ENCODE measurements around the gene MFSD1. TPM values are rescaled to one million over a fixed set of nuclear protein-coding genes. Genes with fewer than 3 reads are reported as not detected.

The MFSD1 gene
- total and polyA plus RNA-seq, 7 donors = 25.2 to 58.5 (median 54.1) TPM

DNA sequence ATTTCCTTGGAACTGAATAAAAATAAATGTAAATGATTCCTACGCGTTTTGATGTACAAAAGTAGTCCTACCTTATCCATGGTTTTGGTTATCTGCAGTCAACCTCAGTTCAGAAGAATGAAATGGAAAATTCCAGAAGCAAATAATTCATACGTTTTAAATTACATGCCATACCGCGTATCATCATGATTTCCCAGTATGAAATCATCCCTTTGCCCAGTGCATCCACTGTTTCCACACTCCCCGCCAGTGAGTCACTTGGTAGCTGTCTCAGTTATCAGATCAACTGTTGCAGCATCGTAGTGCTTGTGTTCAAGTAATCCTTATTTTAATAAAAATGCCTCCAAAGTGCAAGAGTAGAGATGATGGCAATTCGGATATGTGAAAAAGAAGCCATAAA, 9.1 kb upstream of the MFSD1 start:
- Histone ChIP-seq H3K27me3 (no peaks in the 10 kb centered on the region), H3K9me3 (no peaks in the 10 kb centered on the region), H3K36me3 (no peaks in the 10 kb centered on the region), H3K4me1 (peaks cover 0 to 6% (median 2%) of the 10 kb centered on the region in 4 donors), H3K27ac (no peak overlapping the region), H3K4me3 (no peak overlapping the region)
- no peak for DNase-seq
- 77 to 81% methylated on average over 8 of the region's 8 CpGs for WGBS, 2 donors
- TF ChIP-seq POLR2A (IDR thresholded peaks at IDR 0.05) = no peak
- no peak for TF ChIP-seq POLR2AphosphoS5 (IDR thresholded peaks at IDR 0.05)
- no peak for TF ChIP-seq EP300 (IDR thresholded peaks at IDR 0.05)
- TF ChIP-seq, protein P1, sequence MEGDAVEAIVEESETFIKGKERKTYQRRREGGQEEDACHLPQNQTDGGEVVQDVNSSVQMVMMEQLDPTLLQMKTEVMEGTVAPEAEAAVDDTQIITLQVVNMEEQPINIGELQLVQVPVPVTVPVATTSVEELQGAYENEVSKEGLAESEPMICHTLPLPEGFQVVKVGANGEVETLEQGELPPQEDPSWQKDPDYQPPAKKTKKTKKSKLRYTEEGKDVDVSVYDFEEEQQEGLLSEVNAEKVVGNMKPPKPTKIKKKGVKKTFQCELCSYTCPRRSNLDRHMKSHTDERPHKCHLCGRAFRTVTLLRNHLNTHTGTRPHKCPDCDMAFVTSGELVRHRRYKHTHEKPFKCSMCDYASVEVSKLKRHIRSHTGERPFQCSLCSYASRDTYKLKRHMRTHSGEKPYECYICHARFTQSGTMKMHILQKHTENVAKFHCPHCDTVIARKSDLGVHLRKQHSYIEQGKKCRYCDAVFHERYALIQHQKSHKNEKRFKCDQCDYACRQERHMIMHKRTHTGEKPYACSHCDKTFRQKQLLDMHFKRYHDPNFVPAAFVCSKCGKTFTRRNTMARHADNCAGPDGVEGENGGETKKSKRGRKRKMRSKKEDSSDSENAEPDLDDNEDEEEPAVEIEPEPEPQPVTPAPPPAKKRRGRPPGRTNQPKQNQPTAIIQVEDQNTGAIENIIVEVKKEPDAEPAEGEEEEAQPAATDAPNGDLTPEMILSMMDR (IDR thresholded peaks at IDR 0.05) = no peak
- intact Hi-C loops (cut with DNase I) = loop anchor here (5.0 kb wide), 1 partner anchor 135 kb away; no protein-coding TSS in a partner anchor

DNA sequence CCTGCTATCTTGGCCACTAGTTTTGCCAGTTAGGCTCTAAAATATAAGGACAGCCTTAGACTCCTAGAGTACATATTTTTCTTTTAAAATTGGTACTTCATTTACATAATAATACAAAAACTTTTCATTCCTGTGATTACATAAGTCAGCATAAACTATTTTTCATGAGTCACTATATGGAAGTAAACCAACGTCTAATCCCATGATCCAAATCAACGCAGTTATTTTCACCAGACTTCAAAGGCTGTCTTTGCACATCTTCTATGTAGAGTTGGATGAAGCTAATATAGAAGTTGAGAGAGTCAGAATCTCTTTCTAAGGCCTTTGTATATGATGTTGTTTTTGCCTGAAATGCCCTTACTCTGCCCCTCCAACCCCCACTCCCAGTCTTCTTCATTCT, 7.6 kb upstream of the MFSD1 start:
- Histone ChIP-seq H3K9me3 (no peaks in the 10 kb centered on the region), H3K27ac (no peak overlapping the region), H3K27me3 (no peaks in the 10 kb centered on the region), H3K4me3 (no peak overlapping the region), H3K4me1 (peaks cover 0 to 6% (median 2%) of the 10 kb centered on the region in 4 donors), H3K36me3 (no peaks in the 10 kb centered on the region)
- DNase-seq = no peak
- 95 to 98% methylated on average over 2 of the region's 2 CpGs for WGBS, 2 donors
- TF ChIP-seq EP300 (IDR thresholded peaks at IDR 0.05) (no peak), POLR2AphosphoS5 (IDR thresholded peaks at IDR 0.05) (no peak), POLR2A (IDR thresholded peaks at IDR 0.05) (no peak)
- TF ChIP-seq, protein P1 (IDR thresholded peaks at IDR 0.05) = no peak
- intact Hi-C loops (cut with DNase I) = loop anchor here (5.0 kb wide), 1 partner anchor 137 kb away; no protein-coding TSS in a partner anchor

DNA sequence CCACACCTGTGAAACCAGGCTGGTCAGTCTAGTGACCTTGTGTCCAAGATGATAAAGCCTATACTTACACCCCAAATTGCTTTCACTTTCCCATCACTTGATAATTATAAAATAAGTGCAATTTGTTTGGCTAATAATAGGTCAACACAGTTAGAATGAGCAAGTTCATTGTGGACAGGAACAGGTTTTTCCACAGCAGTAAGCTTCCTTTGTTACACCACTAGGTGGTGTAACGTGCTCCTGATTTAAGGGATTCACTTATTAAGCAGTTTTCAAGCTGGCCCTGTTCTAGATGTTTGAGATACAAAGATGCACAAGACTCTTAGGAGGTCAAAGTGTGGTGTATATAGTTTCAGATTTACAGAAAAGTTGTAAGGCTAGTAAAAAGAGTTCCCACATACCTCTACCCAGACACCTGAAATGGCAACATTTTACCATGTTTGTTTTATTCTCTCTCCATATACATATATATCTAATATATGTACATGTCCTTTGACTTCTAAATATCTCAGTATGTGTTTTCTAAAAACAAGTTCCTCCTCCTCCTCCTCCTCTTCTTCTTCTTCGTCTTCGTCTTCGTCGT, 6.8 kb upstream of the MFSD1 start:
- no peak for TF ChIP-seq POLR2A (IDR thresholded peaks at IDR 0.05)
- TF ChIP-seq POLR2AphosphoS5 (IDR thresholded peaks at IDR 0.05) = no peak
- no peak for TF ChIP-seq EP300 (IDR thresholded peaks at IDR 0.05)
- TF ChIP-seq, protein P1 (IDR thresholded peaks at IDR 0.05) = peak in 2 of 4 experiments; percentile 19 to 41
- DNase-seq = no peak
- H3K4me1 ChIP-seq = peaks cover 0 to 6% (median 2%) of the 10 kb centered on the region in 4 donors
- intact Hi-C loops (cut with DNase I) = loop anchor here (5.0 kb wide), 1 partner anchor 138 kb away; no protein-coding TSS in a partner anchor
- no peaks in the 10 kb centered on the region for H3K36me3 ChIP-seq
- no peak overlapping the region for H3K4me3 ChIP-seq
- no peaks in the 10 kb centered on the region for H3K27me3 ChIP-seq
- no peak overlapping the region for H3K27ac ChIP-seq
- 79 to 84% methylated on average over 5 of the region's 5 CpGs for WGBS, 2 donors
- H3K9me3 ChIP-seq = no peaks in the 10 kb centered on the region

DNA sequence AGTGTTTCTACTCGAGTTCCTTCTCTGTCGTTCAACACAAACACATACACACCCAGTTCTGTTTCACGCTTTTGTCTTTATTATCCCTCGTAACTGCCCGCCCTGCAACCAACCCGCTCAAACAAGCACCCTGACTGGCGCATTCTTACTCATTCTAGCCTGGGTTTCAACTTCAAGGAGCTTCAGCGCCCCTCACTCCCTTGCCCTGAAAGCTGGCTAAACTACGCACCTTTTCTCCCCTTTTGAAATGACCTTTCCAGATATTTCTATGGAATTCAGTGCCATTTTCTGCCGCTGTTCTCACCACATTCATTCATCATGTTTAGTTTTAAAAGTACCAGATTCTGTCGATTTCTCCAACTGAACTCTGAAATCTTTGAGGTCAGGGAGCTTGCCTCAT, 653 bp upstream of the MFSD1 start:
- H3K27ac ChIP-seq = peak overlapping the region; percentile 79 to 89 (median 84)
- no peaks in the 10 kb centered on the region for H3K27me3 ChIP-seq
- no peaks in the 10 kb centered on the region for H3K9me3 ChIP-seq
- H3K36me3 ChIP-seq = peaks cover 0 to 5% (median 0%) of the 10 kb centered on the region in 4 donors
- peak overlapping the region; percentile 78 to 96 (median 90) for H3K4me3 ChIP-seq
- intact Hi-C loops (cut with DNase I) = loop anchor here (5.0 to 10.0 kb wide), 3 partner anchors 134 to 226 kb away; partner anchors contain the start of genes GFM1 and MLF1
- TF ChIP-seq, protein P1 (IDR thresholded peaks at IDR 0.05) = no peak
- TF ChIP-seq POLR2A (IDR thresholded peaks at IDR 0.05) = no peak
- TF ChIP-seq POLR2AphosphoS5 (IDR thresholded peaks at IDR 0.05) = no peak
- TF ChIP-seq EP300 (IDR thresholded peaks at IDR 0.05) = no peak
- peaks cover 0 to 28% (median 23%) of the 10 kb centered on the region in 4 donors for H3K4me1 ChIP-seq
- DNase-seq = peak; percentile 58
- 8 to 29% methylated on average over 11 of the region's 11 CpGs for WGBS, 2 donors
